Activated CD8-positive, alpha-beta memory T cell treated with anti-CD3 and anti-CD28 coated beads for 1 hour (primary cell): ENCODE measurements around the gene EXOG.

Experiments
- DNase-seq, 2 donors: peaks; one replicate each; pipeline ENCODE4 v3.0.0-alpha.2; 2020; ENCODE audit warnings: low read depth in 1 of 2; ENCODE audit errors: extremely low read depth in 1 of 2

The EXOG gene

DNA sequence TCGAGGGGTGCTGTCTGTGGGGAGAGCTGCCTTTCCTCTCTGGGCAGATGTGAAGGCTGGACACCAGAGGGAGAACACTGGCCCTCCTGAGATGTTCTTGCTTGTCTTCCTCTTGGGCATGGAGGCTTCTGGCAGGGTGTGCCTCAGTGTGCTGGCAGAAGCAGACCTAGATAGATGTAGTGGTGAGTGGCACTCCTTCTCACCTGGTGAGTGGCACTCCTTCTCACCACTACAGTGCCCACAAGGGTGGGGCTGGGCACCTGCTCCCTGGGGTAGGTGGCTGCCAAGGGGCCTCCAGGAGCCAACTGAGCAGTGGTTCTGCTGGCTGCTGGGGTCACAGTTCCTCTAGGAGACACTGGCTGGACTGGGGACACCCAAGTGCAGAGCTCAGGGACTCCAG lies 23.8 kb upstream of the EXOG start:
- no peak for DNase-seq

DNA sequence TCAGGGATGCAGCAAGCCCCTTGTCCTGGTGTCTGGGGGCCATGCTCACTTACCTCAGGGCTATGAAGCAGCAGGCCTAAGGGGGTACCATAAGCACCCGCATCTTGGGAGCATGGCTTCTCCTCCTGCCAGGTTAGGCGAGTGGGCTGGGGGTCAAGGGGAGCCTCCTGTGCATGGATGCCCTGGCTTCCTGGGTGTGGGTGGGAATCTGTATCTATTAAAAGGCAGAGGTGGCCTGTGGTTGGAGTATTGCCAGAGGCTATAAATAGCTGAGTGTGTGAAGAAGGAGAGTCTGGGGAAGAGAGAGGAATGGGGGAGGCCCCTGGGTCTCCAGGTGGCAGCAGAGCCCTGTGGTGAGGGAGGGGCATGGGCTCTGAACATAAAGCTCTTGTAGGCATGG lies 22.9 kb upstream of the EXOG start:
- no peak for DNase-seq

DNA sequence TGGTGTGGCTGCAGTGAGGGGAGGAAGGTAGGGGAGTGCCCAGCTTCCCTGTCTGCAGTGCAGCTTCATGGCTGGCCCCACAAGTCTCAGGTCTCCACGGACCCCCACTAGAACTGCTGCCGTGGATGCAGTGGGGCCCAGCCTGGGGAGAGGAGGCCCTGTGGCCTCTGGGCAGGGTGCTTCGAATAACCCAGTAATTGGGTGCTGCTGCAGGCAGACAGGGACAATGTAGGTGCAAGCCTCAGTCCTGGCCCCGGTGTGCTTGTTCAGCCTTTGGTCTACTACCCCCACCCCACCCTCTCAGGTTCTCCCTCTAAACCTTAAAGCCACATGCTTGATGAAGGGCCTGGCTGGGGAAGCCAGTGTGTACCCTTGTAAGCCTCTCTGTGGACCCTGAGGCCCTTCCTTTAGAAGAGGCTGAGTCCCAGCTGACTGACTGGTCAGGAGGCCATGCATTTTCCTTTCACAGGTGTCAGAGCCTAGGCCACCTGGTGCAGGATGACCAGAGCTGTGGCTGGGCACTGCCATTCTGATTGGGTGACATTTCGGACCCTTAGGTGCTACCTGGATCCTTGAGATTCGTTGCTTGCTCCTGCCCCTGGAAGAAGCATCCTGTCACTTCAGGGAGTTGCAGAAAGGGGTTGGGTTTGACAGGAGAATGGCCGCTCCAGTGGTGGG lies 21.1 kb upstream of the EXOG start:
- no peak for DNase-seq

DNA sequence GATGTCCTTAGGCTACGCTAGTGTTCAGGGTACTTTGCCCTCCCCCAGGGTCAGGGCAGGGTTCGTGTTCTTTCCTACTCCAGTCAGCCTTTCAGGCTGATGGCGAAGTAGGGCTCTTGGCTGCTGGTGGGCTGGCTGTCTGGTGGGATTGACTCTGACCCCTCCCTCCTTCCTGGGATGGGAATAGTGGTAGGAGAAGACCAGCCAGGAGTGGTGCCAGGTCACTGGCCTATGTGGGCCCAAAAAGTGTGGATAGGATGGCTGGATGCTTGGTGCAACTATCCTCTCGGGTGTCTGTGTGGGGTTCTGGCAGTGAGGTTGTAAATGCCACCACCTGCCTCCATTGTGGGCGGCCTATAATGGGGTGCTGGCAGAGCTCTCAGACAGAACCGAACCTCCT lies 20.4 kb upstream of the EXOG start:
- DNase-seq, result no peak

DNA sequence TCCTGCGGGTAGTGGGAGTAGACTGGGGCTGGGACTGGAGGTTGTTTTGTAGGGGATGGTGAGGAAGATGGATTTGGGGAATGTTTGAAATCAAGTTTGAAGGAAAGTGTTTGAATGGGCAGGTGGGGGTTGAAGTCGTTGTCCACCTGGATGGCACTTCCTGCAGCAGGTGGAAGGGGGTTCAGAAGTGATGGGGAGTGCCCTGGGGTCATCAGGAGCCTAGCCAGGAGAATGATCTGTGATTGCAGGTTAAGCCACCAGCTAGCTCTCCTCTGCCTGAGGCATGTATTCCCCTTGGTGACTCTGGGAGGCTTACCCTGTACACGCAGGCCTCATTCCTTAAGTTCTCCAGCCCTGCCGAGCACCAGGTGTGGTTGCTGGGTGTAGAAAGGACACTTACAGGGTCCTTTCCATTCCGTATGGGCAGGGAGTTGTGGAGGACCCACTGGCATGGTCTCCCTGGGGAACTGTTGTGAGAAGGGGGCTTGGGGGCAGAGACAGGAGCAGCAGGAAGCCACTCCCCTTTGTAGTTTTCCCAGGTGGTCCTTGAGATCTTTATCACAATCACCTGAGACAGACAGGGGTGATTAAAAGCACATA lies 19.9 kb upstream of the EXOG start:
- no peak for DNase-seq

DNA sequence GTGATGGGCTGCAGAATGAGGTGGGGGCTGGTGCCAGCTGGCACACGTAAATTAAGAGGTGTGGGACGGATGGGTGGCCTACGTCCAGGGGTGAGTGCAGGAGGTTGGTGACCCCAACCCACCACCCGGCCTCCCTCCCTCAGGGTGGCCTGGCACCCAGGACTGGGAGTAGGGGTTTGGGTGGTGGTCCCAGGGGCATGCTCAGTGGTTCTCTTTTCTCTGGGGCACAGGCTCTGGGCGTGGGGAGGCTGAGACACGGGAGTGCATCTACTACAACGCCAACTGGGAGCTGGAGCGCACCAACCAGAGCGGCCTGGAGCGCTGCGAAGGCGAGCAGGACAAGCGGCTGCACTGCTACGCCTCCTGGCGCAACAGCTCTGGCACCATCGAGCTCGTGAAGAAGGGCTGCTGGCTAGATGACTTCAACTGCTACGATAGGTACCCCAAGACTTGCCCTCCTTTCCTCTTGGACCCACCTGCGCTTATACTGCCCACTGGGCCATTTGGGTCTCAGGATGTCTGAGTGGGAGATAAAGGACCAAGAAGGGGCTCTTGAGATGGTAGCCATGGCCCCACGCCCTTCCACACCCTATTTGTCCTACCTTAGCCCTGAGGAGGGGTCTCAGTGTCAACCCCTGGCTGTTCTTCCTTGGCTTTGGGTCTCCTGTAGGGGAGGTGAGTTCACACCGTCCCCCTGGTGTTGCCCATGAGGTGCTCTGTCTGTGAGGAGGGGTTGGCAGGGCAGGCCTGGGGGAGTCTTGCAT lies 18.9 kb upstream of the EXOG start:
- no peak for DNase-seq

DNA sequence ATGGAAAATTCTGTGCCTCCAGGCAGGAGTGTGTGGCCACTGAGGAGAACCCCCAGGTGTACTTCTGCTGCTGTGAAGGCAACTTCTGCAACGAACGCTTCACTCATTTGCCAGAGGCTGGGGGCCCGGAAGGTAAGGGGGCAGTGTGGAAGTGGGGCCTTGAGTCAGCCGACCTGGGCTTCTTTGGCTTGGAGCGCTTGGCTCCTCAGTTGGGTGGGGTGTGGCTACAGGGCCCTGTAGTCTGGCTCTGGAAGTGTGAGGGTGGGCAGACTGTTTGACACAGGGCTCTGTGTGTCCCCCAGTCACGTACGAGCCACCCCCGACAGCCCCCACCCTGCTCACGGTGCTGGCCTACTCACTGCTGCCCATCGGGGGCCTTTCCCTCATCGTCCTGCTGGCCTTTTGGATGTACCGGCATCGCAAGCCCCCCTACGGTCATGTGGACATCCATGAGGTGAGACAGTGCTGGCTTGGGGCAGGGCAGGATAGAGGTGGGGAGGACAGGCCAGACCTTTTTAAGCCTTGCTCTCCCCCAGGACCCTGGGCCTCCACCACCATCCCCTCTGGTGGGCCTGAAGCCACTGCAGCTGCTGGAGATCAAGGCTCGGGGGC lies 18.2 kb upstream of the EXOG start:
- no peak for DNase-seq

DNA sequence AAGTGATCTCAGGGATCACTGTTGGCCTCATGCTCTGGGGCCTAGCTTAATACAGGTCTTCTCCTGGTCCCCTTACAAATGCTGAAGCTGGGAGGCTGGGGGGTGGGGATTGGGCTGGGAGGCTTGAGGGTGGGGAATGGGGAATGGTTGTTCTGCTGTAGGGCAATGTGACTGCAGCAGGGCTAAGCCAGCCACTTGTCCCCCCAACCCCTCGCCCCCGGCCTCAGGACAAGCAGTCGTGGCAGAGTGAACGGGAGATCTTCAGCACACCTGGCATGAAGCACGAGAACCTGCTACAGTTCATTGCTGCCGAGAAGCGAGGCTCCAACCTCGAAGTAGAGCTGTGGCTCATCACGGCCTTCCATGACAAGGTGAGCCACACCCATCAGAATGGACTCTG lies 17.2 kb upstream of the EXOG start:
- DNase-seq, result no peak

DNA sequence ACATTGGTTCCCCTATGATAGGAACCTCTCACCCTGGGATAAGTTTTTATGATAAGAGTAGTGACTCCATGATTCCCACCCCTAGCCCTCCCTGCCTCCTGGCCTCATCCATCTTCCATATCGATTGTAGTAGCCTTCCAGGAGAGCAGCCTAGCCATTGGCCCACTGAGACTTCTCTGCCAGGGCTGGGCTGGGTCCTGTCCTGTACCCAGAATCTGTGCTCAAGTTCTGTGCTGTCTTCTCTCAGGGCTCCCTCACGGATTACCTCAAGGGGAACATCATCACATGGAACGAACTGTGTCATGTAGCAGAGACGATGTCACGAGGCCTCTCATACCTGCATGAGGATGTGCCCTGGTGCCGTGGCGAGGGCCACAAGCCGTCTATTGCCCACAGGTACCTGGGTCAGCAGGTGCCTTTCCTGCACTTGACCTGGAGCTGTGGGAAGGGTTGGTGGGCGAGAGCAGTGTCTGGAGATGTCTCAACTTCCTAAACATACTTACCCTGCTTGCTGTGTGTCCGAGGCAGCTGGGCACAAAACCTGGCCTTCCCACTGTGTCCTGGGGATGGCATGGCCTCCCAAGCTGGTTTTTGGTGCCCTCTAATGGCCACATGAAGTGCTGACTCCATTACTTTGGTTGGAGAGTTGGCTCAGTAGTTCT lies 16.6 kb upstream of the EXOG start:
- DNase-seq, result peak in 1 of 2 donors; percentile 14

DNA sequence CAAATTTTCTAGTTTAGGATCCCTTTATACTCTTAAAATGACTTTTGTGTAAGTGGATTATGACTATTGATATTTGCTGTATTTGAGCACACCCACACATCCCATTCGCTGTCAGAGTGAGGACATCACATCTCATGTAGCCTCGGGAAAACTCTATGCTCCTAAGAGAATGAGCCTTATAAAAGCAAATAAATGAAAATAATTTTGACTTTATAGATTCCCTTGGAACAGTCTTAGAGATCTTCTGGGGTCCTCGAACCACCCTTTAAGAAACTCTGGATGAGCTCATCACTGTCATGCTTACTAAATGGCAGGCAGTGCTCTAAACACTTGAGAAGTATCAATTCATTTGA lies 16.1 kb upstream of the EXOG start:
- DNase-seq, result no peak

DNA sequence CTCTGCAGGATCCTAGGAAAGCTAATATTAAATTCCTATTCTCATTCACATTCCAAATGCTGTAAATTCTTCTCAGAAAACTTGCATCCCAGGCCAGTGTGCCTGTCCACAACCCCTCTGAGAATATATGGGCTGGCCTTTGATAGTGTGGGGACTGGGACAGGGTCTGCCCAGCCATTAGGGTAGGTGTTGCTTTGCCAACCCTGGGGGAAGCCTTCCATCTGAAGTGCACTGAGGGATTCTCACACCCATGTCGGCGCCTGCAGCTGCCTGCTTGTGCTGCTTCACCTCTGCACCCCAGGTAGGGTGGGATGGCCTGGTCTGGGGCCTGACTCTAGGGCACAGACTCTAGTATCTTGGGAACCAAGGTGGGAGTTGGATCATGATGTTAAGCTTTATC lies 15.2 kb upstream of the EXOG start:
- no peak for DNase-seq

DNA sequence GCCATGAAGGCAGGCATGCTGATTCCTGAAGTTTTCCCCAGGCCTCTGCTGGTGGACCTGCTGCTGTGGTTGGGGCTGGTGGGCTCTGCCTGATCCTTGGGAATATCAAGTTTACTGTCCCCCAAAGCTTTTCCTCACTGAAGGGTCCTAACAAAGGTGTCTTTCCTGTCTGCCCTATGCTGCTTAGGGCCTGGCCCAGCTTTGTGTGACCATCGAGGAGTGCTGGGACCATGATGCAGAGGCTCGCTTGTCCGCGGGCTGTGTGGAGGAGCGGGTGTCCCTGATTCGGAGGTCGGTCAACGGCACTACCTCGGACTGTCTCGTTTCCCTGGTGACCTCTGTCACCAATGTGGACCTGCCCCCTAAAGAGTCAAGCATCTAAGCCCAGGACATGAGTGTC lies 13.2 kb upstream of the EXOG start:
- no peak for DNase-seq

DNA sequence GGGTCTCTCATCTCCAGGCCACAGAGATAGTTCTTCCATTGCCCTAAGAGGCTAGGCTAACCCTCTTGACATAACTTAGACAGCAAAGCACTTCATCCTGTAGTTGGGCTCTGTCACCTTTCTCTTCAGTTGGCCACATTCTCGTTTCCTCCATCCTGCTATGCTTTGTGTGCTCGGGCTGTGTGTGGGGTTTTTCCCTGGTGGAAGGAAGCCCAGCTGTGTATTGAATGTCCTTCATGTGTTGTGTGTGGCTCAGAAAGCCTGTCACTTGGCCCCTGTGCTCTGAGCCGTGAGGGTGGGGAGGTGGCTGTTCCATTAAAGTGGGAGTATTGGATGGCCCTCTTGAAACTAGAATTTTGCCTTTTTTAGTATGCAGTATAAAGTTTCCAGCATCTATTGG lies 8.8 kb upstream of the EXOG start:
- no peak for DNase-seq

DNA sequence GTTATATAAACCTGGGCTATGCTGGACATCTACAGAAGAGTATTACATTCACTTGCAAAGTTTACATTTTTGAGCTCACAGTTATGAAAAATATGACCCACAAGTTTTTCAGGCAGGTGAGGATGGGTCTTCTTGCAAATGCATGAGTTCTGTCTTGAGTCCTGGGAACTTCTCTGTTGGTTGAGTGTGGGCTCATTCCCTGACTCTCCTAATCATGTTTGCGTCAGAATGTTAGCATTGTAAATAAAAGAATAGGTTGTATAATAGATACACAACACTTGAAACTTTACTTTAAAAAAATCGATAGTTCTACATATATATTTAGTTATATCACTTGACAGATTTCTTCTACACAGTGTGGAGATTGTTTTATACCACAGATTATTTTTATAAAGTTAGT lies 7.2 kb upstream of the EXOG start:
- no peak for DNase-seq

DNA sequence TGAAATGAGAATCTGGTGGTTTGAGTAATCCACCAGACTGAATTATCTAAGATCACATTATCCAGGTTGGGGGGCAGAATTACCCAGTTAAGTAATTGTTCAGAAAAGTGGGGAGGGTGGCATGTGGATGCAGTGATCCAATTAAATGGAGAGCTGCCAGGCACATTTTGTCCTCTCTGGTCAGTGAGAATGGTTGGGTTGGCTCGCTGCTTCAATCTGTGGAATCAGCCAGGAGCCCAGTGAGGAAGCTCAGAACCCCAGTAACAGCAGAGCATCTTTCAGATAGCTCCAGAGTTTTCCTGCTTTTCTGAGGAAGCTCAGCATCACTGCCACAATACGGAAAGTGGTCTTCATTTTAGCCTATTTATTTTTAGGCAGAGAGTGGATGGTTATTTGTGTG lies 6.4 kb upstream of the EXOG start:
- no peak for DNase-seq

DNA sequence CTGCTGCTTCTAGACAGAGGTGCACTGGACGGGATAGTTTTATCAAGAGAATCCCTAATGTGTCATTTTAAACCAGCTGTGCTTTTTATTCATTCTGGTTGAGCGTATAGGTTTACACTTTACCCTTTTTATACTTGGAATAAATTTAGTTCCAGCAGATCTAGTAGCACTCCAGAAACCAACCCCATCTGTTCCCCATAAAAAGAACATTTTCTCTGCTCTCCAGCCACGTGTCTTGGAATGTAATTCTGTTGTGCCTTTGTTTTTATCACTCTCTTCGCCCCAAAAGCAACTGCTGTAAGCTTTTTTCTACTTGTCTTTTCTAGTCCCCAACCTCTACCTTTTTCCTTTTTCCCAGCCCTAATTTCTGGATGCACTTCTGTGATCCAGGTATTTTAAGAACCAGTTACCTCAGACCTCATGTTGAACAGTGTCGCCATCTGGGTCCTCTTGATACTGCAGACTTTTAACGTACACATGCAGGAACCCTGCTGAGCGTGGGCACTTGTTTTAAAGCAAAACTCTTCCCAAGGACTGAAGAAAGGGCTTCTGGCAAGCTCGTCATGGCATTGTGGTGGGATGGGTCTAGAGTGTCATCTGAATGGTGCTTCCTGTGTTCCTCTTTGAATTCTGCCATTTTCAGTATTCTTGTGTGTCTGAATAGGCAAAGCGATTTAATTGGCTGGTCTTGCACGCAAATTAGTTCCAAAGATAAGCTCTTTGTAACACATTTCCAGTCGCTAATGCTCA lies 5.7 kb upstream of the EXOG start:
- DNase-seq, result no peak

DNA sequence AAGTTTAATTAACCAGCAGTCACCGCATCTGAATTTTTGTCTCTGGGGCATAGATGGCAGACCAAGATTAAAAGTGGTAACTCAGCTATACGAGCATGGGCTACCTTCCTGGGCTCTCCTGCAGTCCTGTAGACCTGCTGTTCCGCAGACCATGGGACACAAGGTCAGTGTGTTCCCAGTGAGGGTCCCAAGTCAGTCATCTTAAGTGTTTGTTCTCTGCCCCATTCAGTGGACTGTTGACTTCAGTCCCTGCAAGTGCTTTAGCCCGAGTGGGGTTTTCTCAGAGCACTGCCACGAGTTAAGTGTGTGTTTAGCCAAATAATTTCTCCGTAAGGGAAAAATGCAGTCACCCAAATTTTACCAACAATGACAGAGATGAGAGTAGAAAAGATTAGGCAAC lies 4.9 kb upstream of the EXOG start:
- DNase-seq, result no peak

DNA sequence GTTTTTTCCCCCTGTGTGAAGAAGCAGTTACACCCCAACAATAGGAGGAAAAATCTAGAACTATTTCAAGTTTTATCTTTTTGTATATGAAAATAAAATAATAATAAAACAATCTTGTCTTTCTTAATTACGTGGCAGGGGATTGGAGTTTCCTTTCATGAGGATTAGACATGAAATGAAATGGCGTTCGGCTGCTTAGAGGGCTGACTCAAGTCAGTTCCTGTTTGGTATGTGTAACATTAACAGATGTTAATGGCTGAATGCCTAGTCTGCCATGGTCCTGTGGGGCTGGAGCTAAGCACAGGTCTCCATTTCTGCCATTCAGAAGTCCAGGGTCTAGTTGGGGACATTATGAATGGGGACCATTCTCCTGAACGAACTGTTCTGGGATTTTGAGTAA lies 3.1 kb upstream of the EXOG start:
- DNase-seq, result no peak

DNA sequence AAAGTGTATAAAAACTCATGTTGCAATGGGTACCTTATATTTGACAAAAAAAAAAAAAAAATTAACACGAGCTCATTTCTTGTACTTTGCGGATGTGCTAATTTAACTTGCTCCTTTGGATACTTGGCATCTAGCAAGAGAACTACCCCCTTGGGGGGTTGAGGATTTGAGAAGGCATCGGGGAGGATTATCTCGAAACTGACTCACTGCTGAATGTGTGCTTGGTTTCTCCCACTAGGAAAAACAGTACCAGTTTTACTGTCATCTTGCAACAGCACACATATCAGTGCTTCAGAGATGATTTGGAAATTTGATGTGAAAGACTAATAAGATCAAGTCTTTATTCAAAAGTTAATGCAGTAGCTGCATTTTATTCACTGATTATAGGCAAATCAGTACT lies 891 bp downstream of the EXOG start:
- no peak for DNase-seq

DNA sequence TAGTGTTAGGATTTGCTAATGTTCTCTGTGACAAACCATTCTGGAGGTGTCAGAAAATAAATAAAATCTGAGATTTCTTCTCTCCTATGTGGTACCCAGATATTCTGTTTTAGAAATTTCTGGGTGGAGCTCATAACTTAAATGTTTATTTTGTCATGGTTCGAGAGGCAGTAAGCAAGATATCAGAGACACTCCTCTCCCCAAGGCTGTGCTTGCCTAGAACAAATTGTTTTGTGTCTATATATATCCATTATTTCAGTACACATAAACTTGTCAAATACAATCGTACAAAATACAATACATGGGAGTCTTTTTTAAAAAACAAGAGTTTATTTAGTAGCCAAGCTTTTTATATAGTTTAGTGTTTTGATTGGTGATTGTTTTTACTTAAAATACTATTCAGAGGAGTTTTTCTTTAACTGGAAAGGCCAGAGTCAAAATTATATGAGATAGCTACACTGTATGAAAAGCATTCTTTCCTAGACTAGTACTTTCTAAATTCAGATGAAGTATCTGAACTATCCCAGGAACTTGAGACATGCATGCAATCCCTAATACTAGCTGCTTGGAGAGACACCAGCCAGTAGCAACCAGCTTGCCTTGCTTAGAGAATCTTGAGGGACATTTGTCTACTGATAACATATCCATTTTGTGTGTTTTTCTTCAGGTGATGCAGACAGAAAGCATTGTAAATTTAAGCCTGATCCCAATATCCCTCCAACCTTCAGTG lies 4.7 kb downstream of the EXOG start:
- no peak for DNase-seq
